Motor neuron (in vitro differentiated cells): ENCODE measurements around the gene ZNF157. TPM values are rescaled to one million over a fixed set of nuclear protein-coding genes. Genes with fewer than 3 reads are reported as not detected.
"Not testable (repeated sequence)": the region's sequence is repeated elsewhere in the genome, so short reads cannot be mapped to it uniquely, and the experiment has no call there.

ENCODE experiments used
- ATAC-seq, 8 experiments: fragments of 200-7000 bp; cut with Tn5 transposase; replicated peaks in 6 of 8; 2 replicates each; pipeline ENCODE4 v1.8.0; 2021; ENCODE audit warnings: mild to moderate bottlenecking in 8 of 8, moderate library complexity in 8 of 8
- H3K27ac ChIP-seq, 2 donors: fragments of 250-450 bp; sonication (Bioruptor Pico); 2 replicates each; pipeline ENCODE4 v1.9.0; 2021; ENCODE audit warnings: antibody characterized with exemption in 2 of 2, mild to moderate bottlenecking in 2 of 2, moderate library complexity in 1 of 2
- H3K4me1 ChIP-seq, 2 donors: fragments of 250-450 bp; sonication (Bioruptor Pico); replicated peaks in 1 of 2; 2 replicates each; pipeline ENCODE4 v1.6.1; 2021; ENCODE audit warnings: antibody characterized with exemption in 2 of 2, mild to moderate bottlenecking in 2 of 2, moderate library complexity in 1 of 2
- H3K4me3 ChIP-seq, 5 donors: fragments of 250-450 bp; sonication (Bioruptor Pico); 2 replicates each; pipeline ENCODE4 v1.9.0; 2021; ENCODE audit warnings: antibody characterized with exemption in 5 of 5, mild to moderate bottlenecking in 5 of 5, moderate library complexity in 4 of 5
- WGBS, 10 experiments: fragments of 450-650 bp; shearing (Covaris generic); methylation state at CpG; one replicate each; pipeline ENCODE4 v1.0.0; 2022; 5-methylcytosine and 5-hydroxymethylcytosine counted together
- in situ Hi-C, 9 experiments: fragments of 400-800 bp; cut with MboI; loops; one replicate each; pipeline ENCODE4 v1.15.0; 2021; ENCODE audit warnings: low sequenced_read_pairs in 9 of 9, low pct_unique_long_range_greater_than_20kb in 2 of 9; ENCODE audit not compliant: unreplicated experiment in 9 of 9
- total RNA-seq, 8 experiments: library from RNA; unstranded; fragments of 300-600 nt; gene quantifications; 2 replicates each; pipeline versions ENCODE4 v1.2.3 to v1.2.4, GENCODE V29; 2022

ZNF157 gene
- 1 to 10 TPM in 2 of 8 experiments, under 1 TPM in 5, not detected in 1; 0.13 to 1.7 (median 0.85) TPM for total RNA-seq

- ATAC-seq, result no peak
- in situ Hi-C loops, result loop anchor here in 1 of 9 experiments (25.0 kb wide), 1 partner anchor 133 kb away; the partner anchor contains the start of gene USP11
- WGBS, 10 experiments, result 39 to 100% methylated on average over 1 to 2 of the region's 3 CpGs; no CpG with 5 or more reads in 8 of the 10 experiments
Measured at GRCh38 chrX:47370278-47370677, at the start of gene ZNF157. TSS of gene ZNF157 (plus strand) at chrX:47370578. CDS start at chrX:47370669, 91 bp downstream.

GRCh38 chrX:47321386-47321785 is 49.0 kb upstream of the ZNF157 start:
- peak in 7 of 8 experiments; percentile 49 to 97 (median 95) for ATAC-seq

More at GRCh38 chrX:47370278-47370677, at the start of gene ZNF157:
- H3K27ac ChIP-seq, result no peak within 1 kb of the TSS
- no peak within 1 kb of the TSS for H3K4me3 ChIP-seq
- H3K4me1 ChIP-seq, result peaks cover 3% of the 10 kb centered on the region in 2 donors

GRCh38 chrX:47321823-47322371 is 48.5 kb upstream of the ZNF157 start:
- ATAC-seq, result peak in 5 of 8 experiments; percentile 43 to 70 (median 57)
- no peak overlapping the region for H3K4me3 ChIP-seq
- H3K4me1 ChIP-seq, result peaks cover 12 to 14% of the 10 kb centered on the region in 2 donors
- H3K27ac ChIP-seq, result peak overlapping the region; percentile 63 to 82
- in situ Hi-C loops, result no loop called here
- WGBS, 10 experiments, result 40 to 60% methylated on average over 2 to 3 of the region's 20 CpGs; no CpG with 5 or more reads in 8 of the 10 experiments

More at GRCh38 chrX:47321386-47321785, 49.0 kb upstream of the ZNF157 start:
- Histone ChIP-seq H3K4me1 (peaks cover 17 to 19% of the 10 kb centered on the region in 2 donors), H3K4me3 (no peak overlapping the region), H3K27ac (peak overlapping the region; percentile 63 to 82)
- 29% methylated on average over 9 of the region's 19 CpGs; no CpG with 5 or more reads in 9 of the 10 experiments for WGBS, 10 experiments
- in situ Hi-C loops, result no loop called here

- Histone ChIP-seq H3K4me3 (no peak overlapping the region), H3K4me1 (peaks cover 0 to 6% of the 10 kb centered on the region in 2 donors), H3K27ac (no peak overlapping the region)
- no peak for ATAC-seq
- 20 to 93% (median 65%) methylated on average over 1 to 3 of the region's 6 CpGs; no CpG with 5 or more reads in 6 of the 10 experiments for WGBS, 10 experiments
- in situ Hi-C loops, result no loop called here
Measured at GRCh38 chrX:47327902-47328301, 42.5 kb upstream of the ZNF157 start.

- ATAC-seq, H3K27ac ChIP-seq, in situ Hi-C loops, H3K4me3 ChIP-seq, H3K4me1 ChIP-seq: not testable (repeated sequence)
- 80 to 100% (median 86%) methylated on average over 1 to 2 of the region's 5 CpGs; no CpG with 5 or more reads in 7 of the 10 experiments for WGBS, 10 experiments
Measured at GRCh38 chrX:47332729-47333128, 37.6 kb upstream of the ZNF157 start.

- no peaks in the 10 kb centered on the region for H3K4me1 ChIP-seq
- H3K27ac ChIP-seq, result no peak overlapping the region
- in situ Hi-C loops, result loop anchor here in 1 of 9 experiments (25.0 kb wide), 1 partner anchor 114 kb away; the partner anchor contains the start of gene USP11
- 25 to 55% (median 37%) methylated on average over 2 to 4 of the region's 4 CpGs; no CpG with 5 or more reads in 4 of the 10 experiments for WGBS, 10 experiments
- no peak overlapping the region for H3K4me3 ChIP-seq
- ATAC-seq, result no peak
Measured at GRCh38 chrX:47351706-47352105, 18.7 kb upstream of the ZNF157 start.

GRCh38 chrX:47358387-47359065 is 11.9 kb upstream of the ZNF157 start:
- Histone ChIP-seq H3K4me3 (no peak overlapping the region), H3K27ac (no peak overlapping the region), H3K4me1 (peaks cover 7 to 10% of the 10 kb centered on the region in 2 donors)
- in situ Hi-C loops, result loop anchor here in 1 of 9 experiments (25.0 kb wide), 1 partner anchor 121 kb away; the partner anchor contains the start of gene USP11
- ATAC-seq, result no peak
- 53 to 87% methylated on average over 2 to 3 of the region's 5 CpGs; no CpG with 5 or more reads in 8 of the 10 experiments for WGBS, 10 experiments

GRCh38 chrX:47360423-47361179 is 9.8 kb upstream of the ZNF157 start:
- no peak overlapping the region for H3K4me3 ChIP-seq
- ATAC-seq, result no peak
- peaks cover 7 to 10% of the 10 kb centered on the region in 2 donors for H3K4me1 ChIP-seq
- in situ Hi-C loops, result loop anchor here in 1 of 9 experiments (25.0 kb wide), 1 partner anchor 123 kb away; the partner anchor contains the start of gene USP11
- 0 to 100% (median 75%) methylated on average over 1 to 7 of the region's 7 CpGs; no CpG with 5 or more reads in 4 of the 10 experiments for WGBS, 10 experiments
- H3K27ac ChIP-seq, result peak overlapping the region; percentile 59 to 96

GRCh38 chrX:47361538-47362511 is 8.6 kb upstream of the ZNF157 start:
- Histone ChIP-seq H3K4me3 (peak overlapping the region; percentile 32 to 39 (median 39)), H3K4me1 (peaks cover 10 to 13% of the 10 kb centered on the region in 2 donors), H3K27ac (peak overlapping the region; percentile 60 to 96)
- in situ Hi-C loops, result loop anchor here in 1 of 9 experiments (25.0 kb wide), 1 partner anchor 125 kb away; the partner anchor contains the start of gene USP11
- ATAC-seq, result peak; percentile 89 to 93 (median 92)
- 0 to 23% (median 4%) methylated on average over 1 to 13 of the region's 13 CpGs; no CpG with 5 or more reads in 4 of the 10 experiments for WGBS, 10 experiments

GRCh38 chrX:47366041-47366722 is 4.2 kb upstream of the ZNF157 start:
- peak; percentile 9 to 59 (median 27) for ATAC-seq
- peak overlapping the region; percentile 83 to 90 for H3K27ac ChIP-seq
- H3K4me3 ChIP-seq, result peak overlapping the region; percentile 34 to 42 (median 41)
- WGBS, 10 experiments, result 0 to 64% (median 0%) methylated on average over 2 to 18 of the region's 32 CpGs; no CpG with 5 or more reads in 6 of the 10 experiments
- peaks cover 10% of the 10 kb centered on the region in 2 donors for H3K4me1 ChIP-seq
- in situ Hi-C loops, result loop anchor here in 1 of 9 experiments (25.0 kb wide), 1 partner anchor 129 kb away; the partner anchor contains the start of gene USP11

- no peak overlapping the region for H3K27ac ChIP-seq
- no peak for ATAC-seq
- no peaks in the 10 kb centered on the region for H3K4me1 ChIP-seq
- in situ Hi-C loops, result loop anchor here in 1 of 9 experiments (25.0 kb wide), 1 partner anchor 136 kb away; the partner anchor contains the start of gene USP11
- no peak overlapping the region for H3K4me3 ChIP-seq
- WGBS, 10 experiments, result 0 to 100% (median 73%) methylated on average over 1 to 5 of the region's 5 CpGs; no CpG with 5 or more reads in 4 of the 10 experiments
Measured at GRCh38 chrX:47373198-47373597, 2.8 kb downstream of the ZNF157 start.
